GM12873 (cell line): Measurements from ENCODE around the gene NTHL1.

ENCODE experiments used
- TF ChIP-seq, protein P1 (sequence below): IDR thresholded peaks from 2 replicates; pipeline ENCODE4 v1.5.1; 2012; ENCODE audit warnings: low read depth, mild to moderate bottlenecking, moderate library complexity, low read length, control low read depth; ENCODE audit not compliant: insufficient read depth; ENCODE audit errors: missing control alignments

NTHL1 gene

DNA sequence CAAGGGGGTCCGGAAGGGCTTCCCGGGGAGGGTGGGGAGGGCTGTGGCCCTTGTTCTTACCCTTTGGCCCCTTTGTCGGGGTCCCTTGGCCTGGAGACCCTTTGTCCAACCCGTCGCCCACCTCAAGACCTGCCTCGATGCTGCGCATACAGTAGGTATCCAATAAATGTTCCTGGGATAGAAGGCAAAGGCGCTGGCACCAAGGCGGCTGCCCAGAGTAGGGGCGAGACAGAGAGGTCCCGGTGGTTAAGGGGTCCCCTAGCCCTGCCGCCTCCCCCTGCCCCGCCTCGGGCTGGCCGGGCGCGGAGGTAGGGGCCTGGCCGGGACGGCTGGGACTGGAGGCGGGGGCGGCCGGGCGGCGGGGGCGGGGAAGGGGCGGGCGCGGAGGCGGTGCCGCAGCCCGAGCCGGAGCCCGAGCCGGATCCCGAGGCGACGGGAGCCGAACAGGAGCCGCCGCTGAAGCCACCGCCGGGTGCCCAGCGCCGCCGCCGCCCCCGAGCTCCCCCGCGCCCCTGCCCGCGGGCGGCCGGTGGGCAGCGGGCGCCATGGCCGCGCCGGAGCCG, 21.1 kb downstream of the NTHL1 start, which contains the start of gene NHERF2:
Gene NHERF2 (plus strand): TSS at position 442 of the 563 bp plus-strand sequence. CDS start 104 bp downstream, at position 546.
- TF ChIP-seq, protein P1, sequence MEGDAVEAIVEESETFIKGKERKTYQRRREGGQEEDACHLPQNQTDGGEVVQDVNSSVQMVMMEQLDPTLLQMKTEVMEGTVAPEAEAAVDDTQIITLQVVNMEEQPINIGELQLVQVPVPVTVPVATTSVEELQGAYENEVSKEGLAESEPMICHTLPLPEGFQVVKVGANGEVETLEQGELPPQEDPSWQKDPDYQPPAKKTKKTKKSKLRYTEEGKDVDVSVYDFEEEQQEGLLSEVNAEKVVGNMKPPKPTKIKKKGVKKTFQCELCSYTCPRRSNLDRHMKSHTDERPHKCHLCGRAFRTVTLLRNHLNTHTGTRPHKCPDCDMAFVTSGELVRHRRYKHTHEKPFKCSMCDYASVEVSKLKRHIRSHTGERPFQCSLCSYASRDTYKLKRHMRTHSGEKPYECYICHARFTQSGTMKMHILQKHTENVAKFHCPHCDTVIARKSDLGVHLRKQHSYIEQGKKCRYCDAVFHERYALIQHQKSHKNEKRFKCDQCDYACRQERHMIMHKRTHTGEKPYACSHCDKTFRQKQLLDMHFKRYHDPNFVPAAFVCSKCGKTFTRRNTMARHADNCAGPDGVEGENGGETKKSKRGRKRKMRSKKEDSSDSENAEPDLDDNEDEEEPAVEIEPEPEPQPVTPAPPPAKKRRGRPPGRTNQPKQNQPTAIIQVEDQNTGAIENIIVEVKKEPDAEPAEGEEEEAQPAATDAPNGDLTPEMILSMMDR: no peak

DNA sequence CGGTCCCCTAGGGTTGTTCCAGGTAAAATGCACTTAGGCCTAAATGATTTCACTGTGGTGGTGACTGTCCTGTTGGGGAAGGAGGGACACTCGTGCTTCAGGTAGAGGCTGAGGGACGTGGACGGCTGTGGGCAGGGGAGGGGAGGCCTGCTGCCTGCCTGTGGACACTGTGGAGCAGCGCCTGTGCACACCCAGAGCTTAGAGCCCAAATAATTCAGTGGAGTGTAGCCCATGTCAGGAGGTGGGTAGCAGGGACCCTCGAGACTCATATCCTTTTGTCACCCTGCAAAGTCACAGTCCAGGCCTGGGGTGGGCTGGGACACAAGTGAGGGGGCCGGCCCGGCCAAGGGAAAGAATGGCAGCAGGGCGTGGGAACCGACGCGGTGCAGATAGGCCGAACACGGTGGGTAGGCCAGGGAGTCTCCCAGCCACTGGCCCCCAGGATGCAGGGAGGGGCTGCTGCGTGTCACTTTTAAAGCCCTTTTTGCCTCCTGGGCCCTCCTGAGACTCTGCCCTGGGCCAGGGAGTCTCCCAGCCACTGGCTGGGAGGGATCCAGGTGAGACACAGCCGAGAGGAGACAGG, 21.7 kb downstream of the NTHL1 start:
- TF ChIP-seq, protein P1: no peak

DNA sequence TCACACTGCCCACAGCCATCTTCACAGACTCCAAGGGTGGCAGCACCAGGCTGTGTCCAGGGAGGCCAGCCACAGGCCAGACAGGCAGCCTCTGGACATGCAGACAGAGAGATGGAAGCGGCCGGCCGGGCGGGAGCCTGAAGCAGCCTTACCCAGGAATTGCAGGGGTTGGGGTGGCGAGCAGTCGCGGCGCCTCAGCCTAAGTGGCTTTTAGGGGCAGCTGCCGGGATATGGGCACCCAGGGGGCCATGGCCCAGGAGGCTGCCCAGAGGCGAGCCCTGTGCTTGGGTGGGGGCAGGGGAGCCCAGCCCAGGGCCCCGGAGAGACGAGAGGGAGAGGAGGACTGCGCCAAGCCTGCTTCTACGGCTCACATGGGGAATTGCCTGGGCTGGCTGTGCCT, 22.4 kb downstream of the NTHL1 start:
- TF ChIP-seq, protein P1: no peak

DNA sequence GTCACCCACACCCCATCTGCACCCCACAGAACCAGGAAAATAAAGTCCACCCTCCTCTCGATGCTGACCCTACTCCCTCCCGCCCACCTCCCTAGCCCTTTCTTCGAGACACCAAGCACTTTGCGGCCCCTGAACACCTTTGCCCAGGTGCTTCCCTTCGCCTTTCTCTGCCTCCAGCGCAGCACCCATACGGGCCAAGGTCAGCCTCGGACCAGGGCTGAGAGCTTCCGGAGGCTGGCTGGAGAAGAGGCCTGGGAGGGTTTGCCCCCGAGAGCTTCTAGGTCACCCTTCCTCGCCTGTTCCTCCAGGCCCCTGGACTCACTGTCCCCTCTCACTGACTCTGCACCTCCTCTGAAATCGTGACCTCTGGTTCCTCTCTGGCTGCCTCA, 23.6 kb downstream of the NTHL1 start:
- TF ChIP-seq, protein P1: no peak

DNA sequence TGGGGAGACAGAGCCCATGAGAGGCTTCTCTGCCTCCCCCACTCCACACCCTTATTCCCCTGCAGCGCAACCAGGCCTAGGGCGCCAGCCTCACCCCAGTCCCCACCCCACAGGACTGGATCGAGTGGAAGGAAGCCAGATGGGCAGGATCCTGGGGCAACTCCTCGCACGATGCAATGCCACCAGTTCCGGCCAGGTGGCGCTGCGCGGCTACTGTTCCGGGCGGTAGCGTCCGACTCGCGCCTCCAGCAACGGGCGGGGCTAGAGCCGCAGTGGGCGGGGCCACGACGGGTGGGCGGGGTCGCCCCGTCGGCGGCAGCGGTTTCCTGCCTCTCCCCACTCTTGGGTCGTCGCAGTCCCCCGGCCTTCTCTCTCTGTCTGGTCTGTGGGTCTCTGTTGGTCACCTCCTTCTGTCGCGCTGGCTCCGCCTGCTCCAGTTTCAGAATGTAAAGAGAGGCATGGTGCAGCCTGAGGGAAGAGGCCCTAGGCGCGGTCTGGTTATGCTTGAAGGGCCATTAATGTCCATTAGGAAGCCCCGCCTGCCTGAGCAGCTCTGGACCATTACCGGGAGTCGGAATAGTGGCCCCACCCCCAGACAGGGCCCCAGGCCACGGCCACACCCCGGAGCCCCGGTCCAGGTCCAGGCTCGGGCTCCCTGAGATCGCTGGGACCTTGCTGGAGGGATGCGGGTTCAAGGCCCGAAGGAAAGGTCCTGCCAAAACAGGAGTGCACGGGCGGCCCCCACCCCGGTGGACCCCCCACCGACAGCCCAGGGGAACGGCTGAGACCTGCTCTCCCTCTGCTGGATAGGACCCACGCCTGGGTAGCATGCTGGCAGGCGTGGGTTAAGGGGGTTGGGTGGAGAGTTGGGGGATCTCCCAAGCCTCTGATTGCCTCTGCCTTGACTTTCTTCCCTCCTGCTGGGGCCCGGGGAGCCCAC, 24.3 kb downstream of the NTHL1 start:
- TF ChIP-seq, protein P1: peak; percentile 98

DNA sequence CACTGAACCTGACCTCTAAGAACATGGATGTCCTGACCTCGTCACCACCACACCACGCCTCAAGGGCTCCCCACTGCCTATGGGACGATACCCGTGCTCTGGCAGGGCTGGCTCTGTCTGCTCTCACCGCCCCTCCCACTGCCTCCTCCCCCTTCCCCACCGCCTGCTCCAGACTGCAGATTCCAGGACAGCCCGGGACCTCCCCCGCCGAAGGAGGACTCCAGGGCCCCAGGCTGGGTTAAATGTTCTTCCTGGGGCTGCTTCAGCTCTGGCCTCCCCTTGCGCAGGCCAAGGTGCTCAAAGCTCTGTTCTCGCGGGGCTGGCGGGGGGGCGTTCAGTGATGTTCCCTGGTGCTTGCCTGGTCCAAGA, 24.9 kb downstream of the NTHL1 start:
- TF ChIP-seq, protein P1: no peak
